Left ventricle myocardium inferior (tissue), 1 donor: ENCODE results near the gene MED16. TPM values are rescaled to one million over a fixed set of nuclear protein-coding genes. Genes with fewer than 3 reads are reported as not detected.
A peak's percentile ranks its signal among the peaks of the same experiment; 100 is the strongest.

Experiments used
- DNase-seq: peaks from one replicate; pipeline ENCODE4 v3.0.0-alpha.2; 2020
- H3K27ac ChIP-seq: fragments of 200-600 bp; replicated peaks from 2 replicates; pipeline ENCODE4 v1.8.0; 2021
- H3K27me3 ChIP-seq: fragments of 200-600 bp; 2 replicates; pipeline ENCODE4 v1.8.0; 2021; ENCODE audit warnings: low read depth
- H3K36me3 ChIP-seq: fragments of 200-600 bp; 2 replicates; pipeline ENCODE4 v1.8.0; 2021
- H3K4me1 ChIP-seq: fragments of 200-600 bp; 2 replicates; pipeline ENCODE4 v1.8.0; 2021
- H3K4me3 ChIP-seq: fragments of 200-600 bp; 2 replicates; pipeline ENCODE4 v1.8.0; 2021; ENCODE audit warnings: mild to moderate bottlenecking, moderate library complexity
- H3K9me3 ChIP-seq: fragments of 200-600 bp; replicated peaks from 2 replicates; pipeline ENCODE4 v1.8.0; 2021
- CTCF ChIP-seq: fragments of 200-600 bp; IDR thresholded peaks from 2 replicates; pipeline ENCODE4 v1.8.0; 2021; ENCODE audit warnings: antibody characterized with exemption, mild to moderate bottlenecking, borderline replicate concordance
- intact Hi-C: fragments of 100-400 bp; cut with micrococcal nuclease; formaldehyde crosslinking; loops from one replicate; pipeline ENCODE4 v1.11.0; 2022
- total RNA-seq: library from RNA; stranded (reverse); fragmentation: NEBNext Ultra II Directional; extraction: Animal tissue kit (Norgen Biotek cat#: 25700); gene quantifications from one replicate; pipeline ENCODE4 v1.2.1, GENCODE V29; 2021
- donor health status: DM: no; HTN: yes; CAD: no; lungs with severe emphysema.

The MED16 gene
- total RNA-seq, 1 donor from 2014 or later, result 19.4 TPM

- DNase-seq, result no peak
- H3K4me1 ChIP-seq, result peaks cover 56% of the 10 kb centered on the region
- intact Hi-C loops, result no loop called here
- H3K4me3 ChIP-seq, result peak within 1 kb of the TSS; percentile 53
- H3K27me3 ChIP-seq, result peaks cover 56% of the 10 kb centered on the region
- no peaks in the 10 kb centered on the region for H3K9me3 ChIP-seq
- H3K36me3 ChIP-seq, result no peaks in the 10 kb centered on the region
- H3K27ac ChIP-seq, result no peak within 1 kb of the TSS
- peak; percentile 57 for TF ChIP-seq CTCF
These were observed 24.6 kb upstream of the MED16 start, which contains the start of gene KISS1R for GRCh38 chr19:917323-918151. TSS of gene KISS1R (plus strand) at chr19:917333. CDS start at chr19:917503, 170 bp downstream.

GRCh38 chr19:916645-917322, 23.8 kb upstream of the MED16 start:
- H3K27ac ChIP-seq, result no peak overlapping the region
- no peak for DNase-seq
- intact Hi-C loops, result no loop called here
- H3K4me1 ChIP-seq, result peaks cover 56% of the 10 kb centered on the region
- no peaks in the 10 kb centered on the region for H3K9me3 ChIP-seq
- H3K36me3 ChIP-seq, result no peaks in the 10 kb centered on the region
- H3K4me3 ChIP-seq, result peak overlapping the region; percentile 53
- peaks cover 56% of the 10 kb centered on the region for H3K27me3 ChIP-seq
- TF ChIP-seq CTCF, result no peak

- Histone ChIP-seq H3K27me3 (peaks cover 22% of the 10 kb centered on the region), H3K4me1 (peaks cover 33% of the 10 kb centered on the region), H3K36me3 (no peaks in the 10 kb centered on the region), H3K4me3 (peak within 1 kb of the TSS; percentile 97), H3K9me3 (no peaks in the 10 kb centered on the region), H3K27ac (peak within 1 kb of the TSS; percentile 92)
- intact Hi-C loops, result no loop called here
- TF ChIP-seq CTCF, result no peak
- peak; percentile 87 for DNase-seq
These were observed 20.2 kb upstream of the MED16 start, which contains the start of gene R3HDM4 for GRCh38 chr19:913080-913748. TSS of gene R3HDM4 (minus strand) at chr19:913219. CDS start at chr19:913157, 62 bp downstream.

GRCh38 chr19:912181-913079, 19.4 kb upstream of the MED16 start:
- no peak for DNase-seq
- no peaks in the 10 kb centered on the region for H3K9me3 ChIP-seq
- TF ChIP-seq CTCF, result no peak
- H3K4me3 ChIP-seq, result peak overlapping the region; percentile 97
- no peaks in the 10 kb centered on the region for H3K36me3 ChIP-seq
- H3K4me1 ChIP-seq, result peaks cover 25% of the 10 kb centered on the region
- intact Hi-C loops, result no loop called here
- H3K27me3 ChIP-seq, result peaks cover 15% of the 10 kb centered on the region
- peak overlapping the region; percentile 92 for H3K27ac ChIP-seq
